NT2/D1 (cell line): Measurements from ENCODE around the gene MAP2K5.

ENCODE experiments used
- SUZ12 ChIP-seq: IDR thresholded peaks from 2 replicates; pipeline ENCODE4 v1.6.1; 2011; ENCODE audit not compliant: insufficient read length, insufficient read depth; ENCODE audit errors: extremely low read depth
- YY1 ChIP-seq: IDR thresholded peaks from 2 replicates; pipeline ENCODE4 v1.6.1; 2011; ENCODE audit not compliant: insufficient read length, insufficient read depth
- ZNF274 ChIP-seq: IDR thresholded peaks from 2 replicates; pipeline ENCODE4 v1.6.1; 2011; ENCODE audit warnings: mild to moderate bottlenecking, low read depth, low read length

DNA sequence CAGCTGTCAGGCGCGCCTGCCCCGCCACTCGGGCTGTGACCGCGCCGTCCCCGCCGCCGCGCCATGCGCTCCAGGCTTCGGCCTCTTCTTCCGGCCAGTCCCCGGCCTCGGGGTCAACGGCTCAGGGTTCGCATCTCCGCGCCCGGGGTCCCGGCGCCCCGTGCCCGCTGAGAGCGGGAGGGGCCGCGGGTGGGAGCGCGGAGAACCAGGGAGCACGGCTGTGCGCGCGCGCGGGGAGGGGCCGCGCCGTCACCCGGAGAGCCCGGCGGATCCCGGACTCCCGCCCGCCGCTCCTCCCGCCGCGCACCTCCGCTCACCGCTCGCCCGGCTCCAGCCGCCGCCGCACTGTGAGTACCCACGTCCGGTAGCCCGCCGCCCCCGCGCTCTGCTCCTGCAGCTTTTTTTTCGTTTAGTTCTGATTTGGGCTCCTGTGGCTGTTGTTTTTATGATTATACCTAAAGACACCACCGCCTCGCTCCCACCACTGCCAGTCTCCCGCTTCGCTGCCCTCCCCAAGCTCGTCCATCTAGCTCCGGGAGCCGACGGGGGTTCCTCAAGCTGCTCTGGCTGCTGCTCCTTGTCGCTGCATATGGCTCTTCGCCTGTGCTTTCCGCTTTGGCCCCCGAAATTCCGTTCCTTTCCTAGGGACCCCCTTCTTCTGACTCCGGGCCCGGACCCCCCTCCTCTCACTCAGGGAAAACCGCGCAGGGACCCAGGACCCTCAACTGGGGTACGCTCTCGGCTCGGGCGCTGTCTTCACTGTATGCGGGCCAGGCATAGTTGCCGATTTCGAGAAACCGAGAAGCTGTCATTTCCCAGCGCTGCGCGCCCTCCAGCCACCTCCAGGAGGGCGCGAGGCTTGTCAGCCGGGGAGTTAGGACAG lies 281.1 kb downstream of the MAP2K5 start:
- TF ChIP-seq YY1 (no peak), ZNF274 (no peak), SUZ12 (peak; percentile 89)
